Gastroesophageal sphincter (tissue), 4 donors: ENCODE measurements around the gene ERG. TPM values are rescaled to one million over a fixed set of nuclear protein-coding genes. Genes with fewer than 3 reads are reported as not detected.

Experiments
- ATAC-seq: fragments of 150-250 bp; one replicate; pipeline ENCODE4 v1.9.1; 2016; ENCODE audit warnings: mild to moderate bottlenecking, moderate library complexity
- H3K27ac ChIP-seq, 4 donors: fragments of 200-600 bp; sonication (generic) in 3 of 4; 1 replicate in 3 of 4; 2 replicates in 1 of 4; pipeline ENCODE4 v1.5.1; 2016 to 2019
- H3K27me3 ChIP-seq: fragments of 200-600 bp; sonication (generic); one replicate; pipeline ENCODE4 v1.5.1; 2019
- H3K36me3 ChIP-seq, 2 donors: fragments of 200-600 bp; sonication (generic); one replicate each; pipeline ENCODE4 v1.5.1; 2019; ENCODE audit warnings: control low read depth in 1 of 2
- H3K4me1 ChIP-seq, 3 donors: fragments of 200-600 bp; sonication (generic); 1 replicate in 2 of 3; 2 replicates in 1 of 3; pipeline ENCODE4 v1.5.1; 2016 to 2019; ENCODE audit warnings: control low read depth in 2 of 3
- H3K4me3 ChIP-seq, 2 donors: fragments of 200-600 bp; sonication (generic); one replicate each; pipeline ENCODE4 v1.5.1; 2019; ENCODE audit warnings: mild to moderate bottlenecking in 1 of 2, moderate library complexity in 1 of 2
- H3K9me3 ChIP-seq, 3 donors: fragments of 200-600 bp; sonication (generic); one replicate each; pipeline ENCODE4 v1.5.1; 2017 to 2019; ENCODE audit warnings: control low read depth in 2 of 3
- EP300 ChIP-seq: sonication (generic); formaldehyde crosslinking; IDR thresholded peaks from one replicate; pipeline ENCODE4 v1.6.1; 2017; ENCODE audit warnings: antibody characterized with exemption, mild to moderate bottlenecking
- POLR2A ChIP-seq, 2 donors: fragments of 450-650 bp; IDR thresholded peaks; one replicate each; pipeline ENCODE4 v1.6.1; 2017; ENCODE audit warnings: antibody characterized with exemption in 2 of 2, mild to moderate bottlenecking in 2 of 2, moderate library complexity in 1 of 2
- POLR2AphosphoS5 ChIP-seq: sonication (generic); formaldehyde crosslinking; IDR thresholded peaks from one replicate; pipeline ENCODE4 v1.6.1; 2017; ENCODE audit warnings: antibody characterized with exemption
- WGBS, 2 donors: methylation state at CpG; one replicate each; pipeline ENCODE4 v1.1.5; 2018; ENCODE audit warnings: low coverage in 1 of 2; 5-methylcytosine and 5-hydroxymethylcytosine counted together
- total RNA-seq, 4 donors: library from RNA; depleted of rRNA; stranded (reverse); fragments of >200 nt; gene quantifications; one replicate each; pipeline ENCODE4 v1.1.0, GENCODE V29; 2016
- TF ChIP-seq, protein P1 (sequence below), 4 experiments: fragments of 200-600 bp in 2 of 4; fragments of 450-650 bp in 2 of 4; sonication (generic) in 1 of 4; IDR thresholded peaks; one replicate each; pipeline ENCODE4 v1.5.1; 2017 to 2019; ENCODE audit warnings: antibody characterized with exemption in 4 of 4, mild to moderate bottlenecking in 2 of 4, moderate library complexity in 2 of 4

Gene ERG
- total RNA-seq, 4 donors from 2014 or later = 3.3 to 12.4 (median 10.9) TPM

- H3K4me3 ChIP-seq = no peak overlapping the region
- peaks cover 10% of the 10 kb centered on the region for H3K27me3 ChIP-seq
- no peaks in the 10 kb centered on the region for H3K4me1 ChIP-seq
- ATAC-seq = no peak
- 71% methylated on average over 1 to 2 of the region's 2 CpGs for WGBS, 2 donors
- no peaks in the 10 kb centered on the region for H3K9me3 ChIP-seq
- H3K27ac ChIP-seq = no peak overlapping the region
- TF ChIP-seq POLR2A (IDR thresholded peaks at IDR 0.05) (no peak), EP300 (no peak), POLR2AphosphoS5 (no peak)
- TF ChIP-seq, protein P1, sequence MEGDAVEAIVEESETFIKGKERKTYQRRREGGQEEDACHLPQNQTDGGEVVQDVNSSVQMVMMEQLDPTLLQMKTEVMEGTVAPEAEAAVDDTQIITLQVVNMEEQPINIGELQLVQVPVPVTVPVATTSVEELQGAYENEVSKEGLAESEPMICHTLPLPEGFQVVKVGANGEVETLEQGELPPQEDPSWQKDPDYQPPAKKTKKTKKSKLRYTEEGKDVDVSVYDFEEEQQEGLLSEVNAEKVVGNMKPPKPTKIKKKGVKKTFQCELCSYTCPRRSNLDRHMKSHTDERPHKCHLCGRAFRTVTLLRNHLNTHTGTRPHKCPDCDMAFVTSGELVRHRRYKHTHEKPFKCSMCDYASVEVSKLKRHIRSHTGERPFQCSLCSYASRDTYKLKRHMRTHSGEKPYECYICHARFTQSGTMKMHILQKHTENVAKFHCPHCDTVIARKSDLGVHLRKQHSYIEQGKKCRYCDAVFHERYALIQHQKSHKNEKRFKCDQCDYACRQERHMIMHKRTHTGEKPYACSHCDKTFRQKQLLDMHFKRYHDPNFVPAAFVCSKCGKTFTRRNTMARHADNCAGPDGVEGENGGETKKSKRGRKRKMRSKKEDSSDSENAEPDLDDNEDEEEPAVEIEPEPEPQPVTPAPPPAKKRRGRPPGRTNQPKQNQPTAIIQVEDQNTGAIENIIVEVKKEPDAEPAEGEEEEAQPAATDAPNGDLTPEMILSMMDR (IDR thresholded peaks at IDR 0.05) = no peak
- H3K36me3 ChIP-seq = no peaks in the 10 kb centered on the region
Measured at GRCh38 chr21:38454702-38455101, 43.6 kb downstream of the ERG start.

DNA sequence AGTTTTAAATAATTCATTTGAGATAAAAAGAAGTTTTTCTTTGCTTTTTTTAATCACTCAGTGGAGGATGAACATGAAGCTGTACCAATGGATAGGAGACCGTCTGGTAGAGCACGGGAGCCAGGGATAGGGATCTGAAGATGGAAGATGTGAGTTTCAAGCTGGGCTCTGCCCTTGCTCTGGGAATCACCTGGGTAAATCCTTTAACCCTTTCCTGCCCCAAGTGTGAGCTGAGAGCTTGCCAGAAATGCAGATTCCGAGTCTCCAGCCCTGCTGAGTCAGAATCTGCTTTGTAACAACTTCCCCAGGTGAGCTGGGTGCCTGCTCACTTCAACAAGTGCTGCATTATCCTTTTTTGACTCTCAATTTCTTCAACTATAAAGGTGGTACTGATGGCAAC, 44.1 kb downstream of the ERG start:
- Histone ChIP-seq H3K4me3 (no peak overlapping the region), H3K36me3 (no peaks in the 10 kb centered on the region), H3K4me1 (no peaks in the 10 kb centered on the region), H3K9me3 (no peaks in the 10 kb centered on the region), H3K27ac (no peak overlapping the region), H3K27me3 (peaks cover 10% of the 10 kb centered on the region)
- WGBS, 2 donors = 33% methylated on average over 3 of the region's 3 CpGs; no CpG with 5 or more reads in 1 of the 2 donors
- no peak for ATAC-seq
- TF ChIP-seq, protein P1 (IDR thresholded peaks at IDR 0.05) = no peak
- TF ChIP-seq EP300 (no peak), POLR2AphosphoS5 (no peak), POLR2A (IDR thresholded peaks at IDR 0.05) (no peak)

DNA sequence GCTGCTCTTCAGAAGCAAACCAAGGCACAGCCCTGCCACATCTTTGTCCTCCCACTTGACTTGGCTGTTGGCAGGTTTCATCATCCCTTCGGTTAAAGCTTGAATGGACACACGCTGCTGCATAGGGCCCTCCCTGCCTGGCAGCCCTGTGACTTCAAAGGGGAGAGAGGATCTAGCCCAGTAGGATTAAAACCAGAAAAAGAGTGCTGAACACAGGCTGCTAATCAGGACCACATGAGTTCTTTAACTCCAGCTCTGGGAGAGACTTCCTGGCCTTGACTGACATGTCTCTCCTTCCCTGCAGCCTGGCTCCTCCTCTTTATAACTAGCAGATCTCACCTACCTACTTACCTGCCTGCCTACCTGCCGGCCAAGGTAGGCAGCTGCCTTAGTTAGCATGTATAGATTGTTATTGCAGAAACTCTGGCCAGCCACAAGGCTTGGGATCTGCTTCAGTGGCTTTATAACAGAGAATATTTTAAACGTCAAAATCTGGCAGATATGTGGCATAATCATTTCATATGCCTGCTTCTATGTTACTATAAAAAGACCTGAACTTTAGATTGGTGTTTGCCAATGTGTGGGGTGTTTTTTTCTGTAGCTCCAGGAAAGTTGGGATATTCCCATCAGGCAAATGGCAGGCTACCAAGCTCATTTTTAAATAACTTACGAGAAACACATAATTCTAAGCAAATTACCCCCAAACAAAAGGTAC, 49.4 kb downstream of the ERG start:
- H3K27ac ChIP-seq = no peak overlapping the region
- H3K9me3 ChIP-seq = no peaks in the 10 kb centered on the region
- H3K4me1 ChIP-seq = no peaks in the 10 kb centered on the region
- ATAC-seq = no peak
- no peak for TF ChIP-seq POLR2AphosphoS5
- no peak for TF ChIP-seq POLR2A (IDR thresholded peaks at IDR 0.05)
- TF ChIP-seq, protein P1 (IDR thresholded peaks at IDR 0.05) = no peak
- no peak for TF ChIP-seq EP300
- WGBS, 2 donors = 33 to 54% methylated on average over 5 of the region's 5 CpGs
- no peak overlapping the region for H3K4me3 ChIP-seq
- H3K36me3 ChIP-seq = no peaks in the 10 kb centered on the region
- H3K27me3 ChIP-seq = no peaks in the 10 kb centered on the region

GRCh38 chr21:38447611-38448010, 50.7 kb downstream of the ERG start:
- no peak overlapping the region for H3K27ac ChIP-seq
- H3K4me1 ChIP-seq = no peaks in the 10 kb centered on the region
- no peak overlapping the region for H3K4me3 ChIP-seq
- H3K36me3 ChIP-seq = no peaks in the 10 kb centered on the region
- WGBS, 2 donors = 34 to 51% methylated on average over 3 of the region's 3 CpGs
- no peak for ATAC-seq
- no peaks in the 10 kb centered on the region for H3K27me3 ChIP-seq
- TF ChIP-seq POLR2A (IDR thresholded peaks at IDR 0.05) (no peak), POLR2AphosphoS5 (no peak), EP300 (no peak)
- TF ChIP-seq, protein P1 (IDR thresholded peaks at IDR 0.05) = no peak
- no peaks in the 10 kb centered on the region for H3K9me3 ChIP-seq

GRCh38 chr21:38444691-38445090, 53.6 kb downstream of the ERG start:
- ATAC-seq = no peak
- no peak for TF ChIP-seq EP300
- no peak for TF ChIP-seq POLR2AphosphoS5
- TF ChIP-seq, protein P1 (IDR thresholded peaks at IDR 0.05) = no peak
- no peak for TF ChIP-seq POLR2A (IDR thresholded peaks at IDR 0.05)
- H3K4me1 ChIP-seq = no peaks in the 10 kb centered on the region
- H3K27me3 ChIP-seq = peaks cover 14% of the 10 kb centered on the region
- H3K9me3 ChIP-seq = no peaks in the 10 kb centered on the region
- no peak overlapping the region for H3K4me3 ChIP-seq
- 77 to 80% methylated on average over 6 of the region's 6 CpGs for WGBS, 2 donors
- H3K36me3 ChIP-seq = no peaks in the 10 kb centered on the region
- no peak overlapping the region for H3K27ac ChIP-seq
